Central memory CD8-positive, alpha-beta T cell (primary cell): ENCODE data around the gene CCR5.
"Not testable (repeated sequence)": the region's sequence is repeated elsewhere in the genome, so short reads cannot be mapped to it uniquely, and the experiment has no call there.

Source experiments
- ATAC-seq: fragments of 150-1000 bp; cut with Tn5 transposase; replicated peaks from 2 replicates; pipeline ENCODE4 v1.10.0; 2022; ENCODE audit warnings: mild to moderate bottlenecking, moderate FRiP score, moderate number of reproducible peaks; ENCODE audit not compliant: poor library complexity, severe bottlenecking; ENCODE audit errors: extremely low read depth
- DNase-seq, 2 donors: peaks; one replicate each; pipeline ENCODE4 v3.0.0; 2021; ENCODE audit warnings: low spot score in 2 of 2
- H3K27ac Mint-ChIP-seq: one replicate; pipeline ENCODE4 v1.8.0; 2022; ENCODE audit warnings: low read depth, mild to moderate bottlenecking, moderate library complexity, mixed read lengths
- H3K27me3 Mint-ChIP-seq: one replicate; pipeline ENCODE4 v1.8.0; 2022; ENCODE audit warnings: mixed read lengths
- H3K36me3 Mint-ChIP-seq: one replicate; pipeline ENCODE4 v1.8.0; 2022; ENCODE audit warnings: mild to moderate bottlenecking, moderate library complexity, mixed read lengths; ENCODE audit not compliant: insufficient read depth
- H3K4me1 Mint-ChIP-seq: one replicate; pipeline ENCODE4 v1.8.0; 2022; ENCODE audit warnings: mixed read lengths
- H3K4me3 Mint-ChIP-seq: one replicate; pipeline ENCODE4 v1.8.0; 2022; ENCODE audit warnings: mild to moderate bottlenecking, moderate library complexity, mixed read lengths
- H3K9me3 Mint-ChIP-seq: one replicate; pipeline ENCODE4 v1.8.0; 2022; ENCODE audit warnings: mixed read lengths

The CCR5 gene

DNA sequence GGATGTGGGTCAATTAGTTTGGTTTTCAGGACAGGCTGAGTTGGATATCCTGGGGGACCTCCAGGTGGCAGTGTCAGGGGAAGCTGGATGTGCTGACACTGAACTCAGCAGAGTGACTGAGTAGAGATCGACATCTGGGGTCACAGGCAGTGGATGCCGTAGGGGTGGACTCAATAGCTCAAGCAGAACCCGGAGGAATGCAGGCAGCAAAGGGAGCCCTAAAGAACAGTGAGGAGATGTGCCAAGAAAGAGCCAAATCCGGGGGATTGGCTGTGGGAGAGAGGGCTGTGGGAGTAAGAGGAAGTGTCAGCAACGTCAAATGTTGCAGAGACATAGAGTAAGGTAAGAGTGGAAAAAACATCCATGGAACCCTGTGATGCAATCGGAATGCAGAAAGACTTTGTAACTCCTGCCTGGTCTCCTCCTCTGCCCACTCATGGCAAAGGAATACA, 24.5 kb downstream of the CCR5 start:
- no peaks in the 10 kb centered on the region for H3K9me3 Mint-ChIP-seq
- DNase-seq (no peak), ATAC-seq (no peak)
- no peaks in the 10 kb centered on the region for H3K36me3 Mint-ChIP-seq
- no peaks in the 10 kb centered on the region for H3K27me3 Mint-ChIP-seq
- no peak overlapping the region for H3K27ac Mint-ChIP-seq
- no peak overlapping the region for H3K4me3 Mint-ChIP-seq
- no peaks in the 10 kb centered on the region for H3K4me1 Mint-ChIP-seq

DNA sequence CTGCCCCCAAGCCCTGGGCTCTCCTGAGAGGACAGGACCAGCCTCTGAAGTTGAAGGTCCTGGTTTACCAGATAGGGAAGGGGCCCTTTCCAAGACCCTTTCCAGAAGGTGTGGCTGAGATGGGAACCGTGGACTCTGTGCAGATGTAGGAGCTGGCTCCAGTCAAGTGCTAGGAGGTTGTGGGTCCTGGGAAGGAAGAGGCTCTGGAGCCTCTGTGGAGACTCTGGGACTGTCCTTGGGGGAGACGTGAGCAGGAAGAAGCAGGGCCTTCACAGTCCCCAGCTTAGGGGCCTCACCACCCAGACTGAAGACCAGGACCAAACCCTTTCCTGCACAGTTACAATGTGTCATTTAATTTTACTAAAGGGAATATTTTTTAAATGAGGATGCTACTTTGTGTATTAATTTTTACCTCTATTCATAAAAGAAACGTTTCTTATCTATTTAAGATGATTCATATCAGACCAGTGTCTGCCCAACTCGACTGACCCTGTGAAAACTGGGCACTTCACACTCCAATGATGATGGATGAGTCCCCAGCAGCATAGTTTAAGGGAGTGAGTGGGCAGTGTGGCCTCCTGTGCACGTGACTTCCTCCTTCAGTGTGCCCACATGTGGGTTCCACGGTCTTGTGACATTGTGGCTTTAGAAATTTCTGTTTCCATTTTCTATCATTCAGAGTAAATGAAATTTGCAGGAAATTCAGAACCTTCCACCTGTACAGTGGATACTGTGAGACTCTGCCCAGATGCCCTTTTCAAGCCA, 25.2 kb downstream of the CCR5 start:
- H3K4me1 Mint-ChIP-seq = no peaks in the 10 kb centered on the region
- no peak for DNase-seq
- H3K9me3 Mint-ChIP-seq = no peaks in the 10 kb centered on the region
- no peaks in the 10 kb centered on the region for H3K27me3 Mint-ChIP-seq
- ATAC-seq = no peak
- H3K27ac Mint-ChIP-seq = no peak overlapping the region
- H3K4me3 Mint-ChIP-seq = no peak overlapping the region
- no peaks in the 10 kb centered on the region for H3K36me3 Mint-ChIP-seq

DNA sequence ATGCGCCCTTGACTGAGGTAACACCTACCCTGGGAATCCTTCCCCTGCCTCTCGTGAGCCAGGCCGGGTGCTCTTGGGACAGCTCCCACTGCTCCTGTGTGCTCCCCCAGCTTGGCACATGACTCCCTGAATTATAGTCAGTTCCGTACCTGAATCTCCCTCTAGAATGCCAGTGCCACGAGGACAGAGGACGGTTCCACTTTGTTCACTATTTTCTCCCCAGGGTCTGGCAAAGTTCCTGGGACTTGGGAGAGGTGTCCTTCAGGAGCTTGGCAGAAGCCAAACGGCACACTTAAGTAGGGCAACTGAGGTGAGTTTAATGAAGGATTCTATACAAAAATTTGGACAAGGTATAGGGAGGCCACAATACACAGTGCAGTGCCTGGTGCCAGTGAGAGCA, 26.4 kb downstream of the CCR5 start:
- H3K27ac Mint-ChIP-seq = peak overlapping the region; percentile 11
- no peaks in the 10 kb centered on the region for H3K36me3 Mint-ChIP-seq
- H3K9me3 Mint-ChIP-seq = no peaks in the 10 kb centered on the region
- no peak for DNase-seq
- ATAC-seq = no peak
- no peaks in the 10 kb centered on the region for H3K4me1 Mint-ChIP-seq
- H3K27me3 Mint-ChIP-seq = no peaks in the 10 kb centered on the region
- no peak overlapping the region for H3K4me3 Mint-ChIP-seq

GRCh38 chr3:46398186-46398955, 27.6 kb downstream of the CCR5 start:
- Mint-ChIP-seq H3K27me3 (no peaks in the 10 kb centered on the region), H3K4me1 (no peaks in the 10 kb centered on the region), H3K36me3 (no peaks in the 10 kb centered on the region), H3K27ac (no peak overlapping the region), H3K9me3 (no peaks in the 10 kb centered on the region), H3K4me3 (no peak overlapping the region)
- no peak for ATAC-seq
- DNase-seq = no peak

- Mint-ChIP-seq H3K4me3 (no peak overlapping the region), H3K27me3 (no peaks in the 10 kb centered on the region), H3K4me1 (no peaks in the 10 kb centered on the region), H3K36me3 (no peaks in the 10 kb centered on the region), H3K9me3 (no peaks in the 10 kb centered on the region), H3K27ac (no peak overlapping the region)
- DNase-seq (no peak), ATAC-seq (no peak)
Observed at GRCh38 chr3:46399098-46399497, 28.4 kb downstream of the CCR5 start.

DNA sequence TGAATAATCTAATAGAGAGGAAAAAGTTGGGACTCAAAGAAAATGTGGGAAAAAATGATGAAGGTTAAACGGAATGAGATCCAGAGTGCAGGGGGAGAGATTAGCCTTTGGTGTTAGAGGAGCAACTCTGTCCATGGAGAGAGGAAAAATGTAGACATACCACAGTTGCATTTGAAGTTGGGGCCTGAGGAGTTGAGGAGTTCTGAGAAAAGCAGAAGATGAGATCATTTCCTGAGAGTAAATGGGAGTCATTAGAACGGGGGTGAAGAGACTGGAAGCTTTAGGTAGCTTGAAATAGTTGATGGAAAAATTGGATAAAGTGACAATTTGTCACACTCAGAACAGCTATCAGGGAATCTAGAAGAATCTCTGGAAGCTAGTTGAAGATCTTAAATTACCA, 28.8 kb downstream of the CCR5 start:
- DNase-seq (no peak), ATAC-seq (no peak)
- H3K4me1 Mint-ChIP-seq = no peaks in the 10 kb centered on the region
- no peak overlapping the region for H3K27ac Mint-ChIP-seq
- no peaks in the 10 kb centered on the region for H3K27me3 Mint-ChIP-seq
- H3K4me3 Mint-ChIP-seq = no peak overlapping the region
- no peaks in the 10 kb centered on the region for H3K9me3 Mint-ChIP-seq
- H3K36me3 Mint-ChIP-seq = peaks cover under 1% of the 10 kb centered on the region

DNA sequence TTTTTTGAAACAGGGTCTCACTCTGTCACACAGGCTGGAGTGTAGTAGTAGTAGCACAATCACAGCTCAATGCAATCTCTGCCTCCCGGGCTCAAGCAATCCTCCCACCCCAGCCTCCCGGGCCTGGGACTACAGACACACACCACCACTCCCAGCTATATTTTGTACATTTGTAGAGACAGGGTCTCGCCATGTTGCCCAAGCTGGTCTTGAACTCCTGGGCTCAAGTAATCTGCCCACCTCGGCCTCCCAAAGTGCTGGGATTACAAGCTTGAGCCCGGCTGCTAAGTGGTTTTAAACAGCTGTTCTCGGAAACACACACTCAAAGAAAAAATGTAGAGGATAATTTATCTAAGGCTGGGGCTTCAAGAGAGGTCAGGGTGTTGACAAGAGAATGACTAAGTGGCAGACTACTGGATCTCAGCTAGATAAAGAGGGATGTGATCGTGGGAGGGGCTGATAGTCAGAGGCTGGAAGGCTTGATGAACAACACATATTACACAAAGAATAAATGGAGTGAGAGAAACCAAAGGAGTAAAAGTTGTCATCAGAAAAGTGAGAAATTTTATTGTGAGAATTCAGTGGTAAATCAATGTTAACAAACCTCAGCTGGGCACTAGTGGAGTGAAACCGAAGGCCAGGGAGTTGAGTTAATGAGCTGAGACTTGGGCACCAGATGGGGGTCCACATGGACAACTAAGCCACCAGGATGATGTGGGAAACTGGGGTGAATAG, 29.4 kb downstream of the CCR5 start:
- H3K4me3 Mint-ChIP-seq = no peak overlapping the region
- H3K27ac Mint-ChIP-seq = no peak overlapping the region
- no peaks in the 10 kb centered on the region for H3K4me1 Mint-ChIP-seq
- H3K36me3 Mint-ChIP-seq = peaks cover 2% of the 10 kb centered on the region
- H3K9me3 Mint-ChIP-seq = no peaks in the 10 kb centered on the region
- H3K27me3 Mint-ChIP-seq = no peaks in the 10 kb centered on the region
- ATAC-seq = no peak
- no peak for DNase-seq

DNA sequence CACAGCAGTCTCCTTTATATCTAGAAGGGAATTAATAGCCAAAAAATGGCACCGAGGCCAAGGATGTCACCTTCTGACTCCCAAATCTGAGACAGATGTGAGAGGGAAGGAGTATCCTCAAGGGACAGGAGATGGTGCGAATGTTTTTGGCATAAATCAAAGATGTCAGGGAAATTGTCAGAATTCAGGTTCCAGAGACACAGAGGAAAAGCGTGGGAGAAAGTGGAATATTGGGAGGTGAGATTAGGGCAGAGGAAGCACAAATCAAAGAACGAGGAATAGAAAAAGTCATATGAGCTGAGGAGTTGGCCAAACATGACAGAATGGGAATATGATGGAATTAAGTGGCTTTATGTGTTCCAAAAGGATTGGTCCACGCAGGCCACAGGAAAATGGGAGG, 30.1 kb downstream of the CCR5 start:
- Mint-ChIP-seq H3K9me3 (no peaks in the 10 kb centered on the region), H3K4me3 (no peak overlapping the region), H3K27me3 (no peaks in the 10 kb centered on the region), H3K27ac (no peak overlapping the region), H3K36me3 (peaks cover 2% of the 10 kb centered on the region), H3K4me1 (no peaks in the 10 kb centered on the region)
- ATAC-seq = no peak
- no peak for DNase-seq

- H3K27ac Mint-ChIP-seq = no peak overlapping the region
- DNase-seq = no peak
- peaks cover 2% of the 10 kb centered on the region for H3K4me1 Mint-ChIP-seq
- H3K36me3 Mint-ChIP-seq = peaks cover 2% of the 10 kb centered on the region
- H3K9me3 Mint-ChIP-seq = no peaks in the 10 kb centered on the region
- ATAC-seq = no peak
- no peaks in the 10 kb centered on the region for H3K27me3 Mint-ChIP-seq
- no peak overlapping the region for H3K4me3 Mint-ChIP-seq
Observed at GRCh38 chr3:46401579-46401978, 30.8 kb downstream of the CCR5 start.

- H3K27me3 Mint-ChIP-seq, ATAC-seq, H3K9me3 Mint-ChIP-seq, H3K36me3 Mint-ChIP-seq, H3K4me3 Mint-ChIP-seq, DNase-seq, H3K27ac Mint-ChIP-seq: not testable (repeated sequence)
- H3K4me1 Mint-ChIP-seq = peaks cover 14% of the 10 kb centered on the region
Observed at GRCh38 chr3:46402902-46403301, 32.2 kb downstream of the CCR5 start.

- Mint-ChIP-seq H3K4me3 (no peak overlapping the region), H3K27me3 (no peaks in the 10 kb centered on the region), H3K4me1 (peaks cover 27% of the 10 kb centered on the region), H3K27ac (peak overlapping the region; percentile 99), H3K36me3 (peaks cover 2% of the 10 kb centered on the region), H3K9me3 (no peaks in the 10 kb centered on the region)
- no peak for ATAC-seq
- no peak for DNase-seq
Observed at GRCh38 chr3:46405301-46406019, 34.7 kb downstream of the CCR5 start.

- Mint-ChIP-seq H3K4me1 (peaks cover 27% of the 10 kb centered on the region), H3K4me3 (no peak overlapping the region), H3K27me3 (no peaks in the 10 kb centered on the region), H3K9me3 (no peaks in the 10 kb centered on the region), H3K27ac (peak overlapping the region; percentile 99), H3K36me3 (peaks cover 2% of the 10 kb centered on the region)
- DNase-seq = no peak
- ATAC-seq = no peak
Observed at GRCh38 chr3:46406443-46406787, 35.7 kb downstream of the CCR5 start.
